Endothelial cell of umbilical vein (primary cell): ENCODE data around the gene XAGE2. TPM values are rescaled to one million over a fixed set of nuclear protein-coding genes. Genes with fewer than 3 reads are reported as not detected.

ENCODE experiments used
- BruUV-seq: library from RNA; stranded (reverse); fragments of 400-500 nt; replicated peaks from 2 replicates; lab custom pipeline; 2021; lab: Mats Ljungman, UMichigan
- CTCF ChIA-PET: fragments of 300-600, 350-600 bp; sonication (Branson Sonifier 250); formaldehyde crosslinking; loops from one replicate; lab custom pipeline; 2021; ENCODE audit warnings: antibody characterized with exemption, inconsistent platforms; lab: Charles Lee
- POLR2A ChIA-PET: fragments of 300-600, 350-600 bp; sonication (Branson Sonifier 250); formaldehyde crosslinking; loops from one replicate; lab custom pipeline; 2021; ENCODE audit warnings: antibody characterized with exemption, inconsistent platforms; lab: Charles Lee
- DNase-seq: peaks from one replicate; pipeline ENCODE4 v3.0.0-alpha.2; 2011; ENCODE audit warnings: low read depth, low spot score
- FAIRE-seq: peaks from 2 replicates; lab custom pipeline; 2011; peaks lifted over from hg19 to GRCh38; lab: Jason Lieb, UNC
- H2AFZ ChIP-seq: 2 replicates; pipeline ENCODE4 v1.6.0; 2012; ENCODE audit warnings: low read depth, low read length, control low read depth, inconsistent platforms
- H3K27ac ChIP-seq: 2 replicates; pipeline ENCODE4 v1.5.1; 2011; ENCODE audit warnings: low read depth, mild to moderate bottlenecking, control low read depth, low read length, moderate library complexity; ENCODE audit not compliant: insufficient read depth
- H3K27me3 ChIP-seq, 2 experiments: 2 replicates each; pipeline versions ENCODE4 v1.6.0 to v1.6.1; 2011; ENCODE audit warnings: low read length in 2 of 2, mixed read lengths in 1 of 2; ENCODE audit not compliant: control insufficient read depth in 2 of 2, insufficient read depth in 2 of 2
- H3K36me3 ChIP-seq, 2 experiments: 2 replicates in 1 of 2; 3 replicates in 1 of 2; pipeline ENCODE4 v1.5.1; 2011; ENCODE audit warnings: low read length in 2 of 2, mild to moderate bottlenecking in 1 of 2, moderate library complexity in 1 of 2; ENCODE audit not compliant: control insufficient read depth in 2 of 2, insufficient read depth in 2 of 2; ENCODE audit errors: extremely low read depth in 1 of 2
- H3K4me1 ChIP-seq: 3 replicates; pipeline ENCODE4 v1.5.1; 2011; ENCODE audit warnings: mild to moderate bottlenecking, low read length; ENCODE audit not compliant: control insufficient read depth, insufficient read depth; ENCODE audit errors: extremely low read depth
- H3K4me2 ChIP-seq: 2 replicates; pipeline ENCODE4 v1.6.1; 2011; ENCODE audit warnings: low read length, control low read depth, mixed read lengths; ENCODE audit not compliant: insufficient read depth
- H3K4me3 ChIP-seq, 3 experiments: fragments of 200-600 bp in 1 of 3; sonication (generic), shearing (Covaris generic) in 1 of 3; replicated peaks in 1 of 3; 2 replicates each; pipeline ENCODE4 v1.5.1; 2011 to 2016; ENCODE audit warnings: control low read depth in 3 of 3, low read length in 3 of 3, mild to moderate bottlenecking in 2 of 3, inconsistent platforms in 1 of 3, low read depth in 1 of 3, moderate library complexity in 1 of 3; ENCODE audit not compliant: insufficient read depth in 1 of 3
- H3K79me2 ChIP-seq: 2 replicates; pipeline ENCODE4 v1.6.0; 2012; ENCODE audit warnings: low read length, inconsistent platforms; ENCODE audit not compliant: control insufficient read depth, insufficient read depth
- H3K9ac ChIP-seq: replicated peaks from 2 replicates; pipeline ENCODE3; 2011; ENCODE audit warnings: low read length, control low read depth; ENCODE audit not compliant: insufficient read depth; ENCODE audit errors: extremely low read depth
- H3K9me1 ChIP-seq: replicated peaks from 3 replicates; pipeline ENCODE4 v1.6.0; 2011; ENCODE audit warnings: mild to moderate bottlenecking, low read length; ENCODE audit not compliant: control insufficient read depth, insufficient read depth; ENCODE audit errors: extremely low read depth
- H3K9me3 ChIP-seq: replicated peaks from 2 replicates; pipeline ENCODE4 v1.5.1; 2012; ENCODE audit warnings: low read length, inconsistent platforms; ENCODE audit not compliant: control insufficient read depth, insufficient read depth
- H4K20me1 ChIP-seq: replicated peaks from 2 replicates; pipeline ENCODE3; 2011; ENCODE audit warnings: mild to moderate bottlenecking, low read length; ENCODE audit not compliant: control insufficient read depth, insufficient read depth; ENCODE audit errors: extremely low read depth
- CTCF ChIP-seq, 2 donors: IDR thresholded peaks; 1 replicate in 1 of 2; 2 replicates in 1 of 2; pipeline ENCODE4 v1.5.1; 2011; ENCODE audit warnings: low read length in 2 of 2, mild to moderate bottlenecking in 2 of 2, moderate library complexity in 2 of 2, control low read depth in 1 of 2, inconsistent platforms in 1 of 2, low read depth in 1 of 2; ENCODE audit not compliant: insufficient read depth in 1 of 2; ENCODE audit errors: extremely low read depth in 1 of 2
- EZH2 ChIP-seq: IDR thresholded peaks from 2 replicates; pipeline ENCODE4 v1.6.1; 2012; ENCODE audit warnings: borderline replicate concordance, low read depth, mild to moderate bottlenecking, moderate library complexity, low read length, inconsistent platforms; ENCODE audit not compliant: severe bottlenecking
- FOS ChIP-seq: IDR thresholded peaks from 2 replicates; pipeline ENCODE4 v1.6.1; 2011; ENCODE audit warnings: mild to moderate bottlenecking, low read length, moderate library complexity, borderline replicate concordance; ENCODE audit not compliant: insufficient read depth
- GATA2 ChIP-seq: IDR thresholded peaks from 2 replicates; pipeline ENCODE4 v1.7.0; 2011; ENCODE audit warnings: low read depth, mild to moderate bottlenecking, moderate library complexity, mixed read lengths, low read length; ENCODE audit not compliant: insufficient read length, insufficient read depth
- JUN ChIP-seq: IDR thresholded peaks from 2 replicates; pipeline ENCODE4 v1.6.1; 2011; ENCODE audit warnings: borderline replicate concordance, low read depth; ENCODE audit not compliant: insufficient read length, insufficient read depth
- MAX ChIP-seq: IDR thresholded peaks from 2 replicates; pipeline ENCODE4 v1.6.1; 2011; ENCODE audit not compliant: insufficient read depth, insufficient read length
- MYC ChIP-seq: IDR thresholded peaks from one replicate; pipeline ENCODE4 v1.6.1; 2011; ENCODE audit warnings: mild to moderate bottlenecking, low read depth, low read length
- POLR2A ChIP-seq: IDR thresholded peaks from 2 replicates; pipeline ENCODE4 v1.6.1; 2012; ENCODE audit warnings: low read depth, mild to moderate bottlenecking, control low read depth, low read length
- POLR2AphosphoS5 ChIP-seq: IDR thresholded peaks from 2 replicates; pipeline ENCODE4 v1.6.1; 2012; ENCODE audit warnings: low read depth, mild to moderate bottlenecking, control low read depth, low read length, moderate library complexity; ENCODE audit not compliant: insufficient read depth
- dilution Hi-C: fragments of 300-500 bp; cut with MboI; formaldehyde crosslinking; loops from one replicate; pipeline ENCODE4 v1.15.0; 2019; ENCODE audit warnings: low sequenced_read_pairs; ENCODE audit not compliant: extremely low pct_ligation_motif_present
- intact Hi-C: fragments of 100-400 bp; cut with micrococcal nuclease; formaldehyde crosslinking; loops from one replicate; pipeline ENCODE4 v1.10.0; 2022
- polyA plus RNA-seq, 4 experiments: library from polyadenylated mRNA; depleted of rRNA in 3 of 4; stranded (reverse) in 3 of 4; unstranded in 1 of 4; fragments of >200 nt; gene quantifications; 2 replicates each; pipeline versions ENCODE4 v1.2.1 to v1.2.3, GENCODE V29; 2011 to 2012; ENCODE audit warnings: missing spikeins in 1 of 4
- total RNA-seq: library from RNA; stranded (reverse); gene quantifications from 2 replicates; pipeline ENCODE4 v1.2.3, GENCODE V29; 2021

Gene XAGE2
- total and polyA plus RNA-seq, 2 donors (not counting 3 experiments of a cell fraction or from before 2014, with no cell fraction given) = not detected

- no peaks in the 10 kb centered on the region for H3K4me1 ChIP-seq
- no peak overlapping the region for H2AFZ ChIP-seq
- H3K9ac ChIP-seq = no peak overlapping the region
- no peak for FAIRE-seq
- no TSS peak for BruUV-seq
- no peak overlapping the region for H3K4me3 ChIP-seq
- H3K27me3 ChIP-seq = no peaks in the 10 kb centered on the region
- no peak for DNase-seq
- H3K4me2 ChIP-seq = no peak overlapping the region
- dilution Hi-C loops = no loop called here
- ChIA-PET POLR2A (no interaction called here), CTCF (no interaction called here)
- no peaks in the 10 kb centered on the region for H3K9me1 ChIP-seq
- H4K20me1 ChIP-seq = no peaks in the 10 kb centered on the region
- no peaks in the 10 kb centered on the region for H3K36me3 ChIP-seq
- TF ChIP-seq POLR2A = no peak
- TF ChIP-seq CTCF (IDR thresholded peaks at IDR 0.05; ENCODE audit: extremely low read depth in 1 of 2, insufficient read depth in 1 of 2, low read depth in 1 of 2, low read length in 2 of 2) = no peak
- no peak for TF ChIP-seq FOS
- no peak for TF ChIP-seq JUN
- intact Hi-C loops = no loop called here
- H3K27ac ChIP-seq = no peak overlapping the region
- no peaks in the 10 kb centered on the region for H3K79me2 ChIP-seq
- no peaks in the 10 kb centered on the region for H3K9me3 ChIP-seq
Measured at GRCh38 chrX:52422884-52423283, 54.1 kb downstream of the XAGE2 start.

GRCh38 chrX:52424656-52425055 lies 55.8 kb downstream of the XAGE2 start:
- no peaks in the 10 kb centered on the region for H3K27me3 ChIP-seq
- no peaks in the 10 kb centered on the region for H4K20me1 ChIP-seq
- BruUV-seq = no TSS peak
- H3K4me2 ChIP-seq = no peak overlapping the region
- ChIA-PET CTCF (no interaction called here), POLR2A (no interaction called here)
- H3K4me1 ChIP-seq = no peaks in the 10 kb centered on the region
- FAIRE-seq = no peak
- no peaks in the 10 kb centered on the region for H3K9me3 ChIP-seq
- no peak for DNase-seq
- TF ChIP-seq FOS (no peak), POLR2AphosphoS5 (no peak), MAX (no peak), CTCF (IDR thresholded peaks at IDR 0.05; ENCODE audit: extremely low read depth in 1 of 2, insufficient read depth in 1 of 2, low read depth in 1 of 2, low read length in 2 of 2) (no peak), GATA2 (no peak), MYC (no peak), EZH2 (no peak), JUN (no peak), POLR2A (no peak)
- intact Hi-C loops = no loop called here
- no peak overlapping the region for H3K27ac ChIP-seq
- no peaks in the 10 kb centered on the region for H3K9me1 ChIP-seq
- no peak overlapping the region for H3K9ac ChIP-seq
- H3K79me2 ChIP-seq = no peaks in the 10 kb centered on the region
- dilution Hi-C loops = no loop called here
- H3K4me3 ChIP-seq = no peak overlapping the region
- H3K36me3 ChIP-seq = no peaks in the 10 kb centered on the region
- H2AFZ ChIP-seq = no peak overlapping the region
